Esophagus muscularis mucosa (tissue), 4 donors: ENCODE data around the gene ANKRD9. TPM values are rescaled to one million over a fixed set of nuclear protein-coding genes. Genes with fewer than 3 reads are reported as not detected.

ENCODE experiments used
- DNase-seq: peaks from one replicate; pipeline ENCODE4 v3.0.0-alpha.2; 2017; ENCODE audit errors: extremely low spot score
- H3K27ac ChIP-seq, 4 donors: fragments of 200-600 bp; sonication (generic); replicated peaks in 1 of 4; 1 replicate in 3 of 4; 2 replicates in 1 of 4; pipeline ENCODE4 v1.5.1; 2016 to 2019; ENCODE audit warnings: mild to moderate bottlenecking in 1 of 4
- H3K27me3 ChIP-seq, 4 donors: fragments of 200-600 bp; sonication (generic); one replicate each; pipeline versions ENCODE4 v1.5.1 to v1.6.0; 2016 to 2019
- H3K36me3 ChIP-seq, 4 donors: fragments of 200-600 bp; sonication (generic); one replicate each; pipeline ENCODE4 v1.5.1; 2016 to 2019
- H3K4me1 ChIP-seq, 4 donors: fragments of 200-600 bp; sonication (generic); one replicate each; pipeline ENCODE4 v1.5.1; 2016 to 2019
- H3K4me3 ChIP-seq, 4 donors: fragments of 200-600 bp; sonication (generic); 1 replicate in 2 of 4; 2 replicates in 2 of 4; pipeline ENCODE4 v1.5.1; 2016 to 2019; ENCODE audit warnings: mild to moderate bottlenecking in 4 of 4, moderate library complexity in 1 of 4
- H3K9me3 ChIP-seq, 4 donors: fragments of 200-600 bp; sonication (generic); 1 replicate in 3 of 4; 2 replicates in 1 of 4; pipeline ENCODE4 v1.5.1; 2016 to 2019
- CTCF ChIP-seq, 3 experiments: fragments of 200-600 bp in 2 of 3; fragments of 450-650 bp in 1 of 3; sonication (generic) in 2 of 3; IDR thresholded peaks; one replicate each; pipeline ENCODE4 v1.5.1; 2017 to 2019; ENCODE audit warnings: antibody characterized with exemption in 3 of 3, mild to moderate bottlenecking in 2 of 3, moderate library complexity in 1 of 3
- EP300 ChIP-seq: sonication (generic); formaldehyde crosslinking; IDR thresholded peaks from one replicate; pipeline ENCODE4 v1.6.1; 2017; ENCODE audit warnings: antibody characterized with exemption
- POLR2A ChIP-seq: fragments of 450-650 bp; IDR thresholded peaks from one replicate; pipeline ENCODE4 v1.6.1; 2017; ENCODE audit warnings: antibody characterized with exemption, moderate library complexity, mild to moderate bottlenecking, low read depth
- POLR2AphosphoS5 ChIP-seq, 2 donors: sonication (generic); formaldehyde crosslinking; IDR thresholded peaks; one replicate each; pipeline ENCODE4 v1.6.1; 2017; ENCODE audit warnings: antibody characterized with exemption in 2 of 2
- WGBS: methylation state at CpG from one replicate; pipeline ENCODE4 v1.1.5; 2018; 5-methylcytosine and 5-hydroxymethylcytosine counted together
- intact Hi-C: fragments of 100-400 bp; cut with DNase I; formaldehyde crosslinking; loops from one replicate; pipeline ENCODE4 v1.15.1; 2023
- total RNA-seq, 4 donors: library from RNA; depleted of rRNA; stranded (reverse); fragments of >200 nt; gene quantifications; one replicate each; pipeline versions ENCODE4 v1.1.0 to v1.2.1, GENCODE V29; 2016

Gene ANKRD9
- total RNA-seq, 4 donors from 2014 or later = 33.2 to 74.0 (median 54.2) TPM

GRCh38 chr14:102496331-102496691 is 13.3 kb downstream of the ANKRD9 start:
- Histone ChIP-seq H3K27me3 (no peaks in the 10 kb centered on the region), H3K36me3 (peaks cover 20 to 67% (median 41%) of the 10 kb centered on the region in 4 donors), H3K9me3 (no peaks in the 10 kb centered on the region), H3K27ac (no peak overlapping the region), H3K4me1 (peaks cover 17 to 22% (median 21%) of the 10 kb centered on the region in 4 donors), H3K4me3 (no peak overlapping the region)
- intact Hi-C loops = no loop called here
- no peak for DNase-seq
- TF ChIP-seq POLR2AphosphoS5 (IDR thresholded peaks at IDR 0.05) (no peak), POLR2A (no peak), CTCF (IDR thresholded peaks at IDR 0.05) (no peak), EP300 (no peak)
- WGBS = 96% methylated on average over 11 of the region's 11 CpGs

GRCh38 chr14:102495491-102496330 is 13.9 kb downstream of the ANKRD9 start:
- Histone ChIP-seq H3K9me3 (no peaks in the 10 kb centered on the region), H3K4me1 (peaks cover 14 to 18% (median 15%) of the 10 kb centered on the region in 4 donors), H3K27ac (no peak overlapping the region), H3K36me3 (peaks cover 20 to 61% (median 40%) of the 10 kb centered on the region in 4 donors), H3K4me3 (no peak overlapping the region), H3K27me3 (no peaks in the 10 kb centered on the region)
- 91% methylated on average over 20 of the region's 26 CpGs for WGBS
- no peak for DNase-seq
- TF ChIP-seq CTCF (IDR thresholded peaks at IDR 0.05) (no peak), EP300 (no peak), POLR2AphosphoS5 (IDR thresholded peaks at IDR 0.05) (no peak), POLR2A (no peak)
- intact Hi-C loops = no loop called here

- 90% methylated on average over 7 of the region's 15 CpGs for WGBS
- DNase-seq = no peak
- TF ChIP-seq CTCF (IDR thresholded peaks at IDR 0.05) = no peak
- no peak for TF ChIP-seq POLR2A
- no peak for TF ChIP-seq EP300
- TF ChIP-seq POLR2AphosphoS5 (IDR thresholded peaks at IDR 0.05) = no peak
- no peak overlapping the region for H3K27ac ChIP-seq
- no peaks in the 10 kb centered on the region for H3K27me3 ChIP-seq
- intact Hi-C loops = no loop called here
- H3K36me3 ChIP-seq = peaks cover 16 to 44% (median 36%) of the 10 kb centered on the region in 4 donors
- H3K4me3 ChIP-seq = no peak overlapping the region
- no peaks in the 10 kb centered on the region for H3K9me3 ChIP-seq
- no peaks in the 10 kb centered on the region for H3K4me1 ChIP-seq
These were observed 16.0 kb downstream of the ANKRD9 start for GRCh38 chr14:102493585-102493984.

- 96% methylated on average over 15 of the region's 15 CpGs for WGBS
- no peak overlapping the region for H3K4me3 ChIP-seq
- intact Hi-C loops = no loop called here
- no peak for DNase-seq
- H3K27ac ChIP-seq = no peak overlapping the region
- H3K4me1 ChIP-seq = no peaks in the 10 kb centered on the region
- H3K9me3 ChIP-seq = no peaks in the 10 kb centered on the region
- H3K27me3 ChIP-seq = no peaks in the 10 kb centered on the region
- peaks cover 11 to 39% (median 31%) of the 10 kb centered on the region in 4 donors for H3K36me3 ChIP-seq
- TF ChIP-seq POLR2AphosphoS5 (IDR thresholded peaks at IDR 0.05) (no peak), POLR2A (no peak), CTCF (IDR thresholded peaks at IDR 0.05) (no peak), EP300 (no peak)
These were observed 16.5 kb downstream of the ANKRD9 start for GRCh38 chr14:102493096-102493495.
